Gastroesophageal sphincter (tissue), 3 donors: ENCODE data around the gene HIGD2B.
"Not testable (repeated sequence)": the region's sequence is repeated elsewhere in the genome, so short reads cannot be mapped to it uniquely, and the experiment has no call there.

ENCODE experiments used
- POLR2A ChIP-seq, 2 donors: fragments of 450-650 bp; IDR thresholded peaks; one replicate each; pipeline ENCODE4 v1.6.1; 2017; ENCODE audit warnings: antibody characterized with exemption in 2 of 2, mild to moderate bottlenecking in 2 of 2, moderate library complexity in 1 of 2
- POLR2AphosphoS5 ChIP-seq: sonication (generic); formaldehyde crosslinking; IDR thresholded peaks from one replicate; pipeline ENCODE4 v1.6.1; 2017; ENCODE audit warnings: antibody characterized with exemption
- TF ChIP-seq, protein P1 (sequence below), 4 experiments: fragments of 200-600 bp in 2 of 4; fragments of 450-650 bp in 2 of 4; sonication (generic) in 1 of 4; IDR thresholded peaks; one replicate each; pipeline ENCODE4 v1.5.1; 2017 to 2019; ENCODE audit warnings: antibody characterized with exemption in 4 of 4, mild to moderate bottlenecking in 2 of 4, moderate library complexity in 2 of 4

DNA sequence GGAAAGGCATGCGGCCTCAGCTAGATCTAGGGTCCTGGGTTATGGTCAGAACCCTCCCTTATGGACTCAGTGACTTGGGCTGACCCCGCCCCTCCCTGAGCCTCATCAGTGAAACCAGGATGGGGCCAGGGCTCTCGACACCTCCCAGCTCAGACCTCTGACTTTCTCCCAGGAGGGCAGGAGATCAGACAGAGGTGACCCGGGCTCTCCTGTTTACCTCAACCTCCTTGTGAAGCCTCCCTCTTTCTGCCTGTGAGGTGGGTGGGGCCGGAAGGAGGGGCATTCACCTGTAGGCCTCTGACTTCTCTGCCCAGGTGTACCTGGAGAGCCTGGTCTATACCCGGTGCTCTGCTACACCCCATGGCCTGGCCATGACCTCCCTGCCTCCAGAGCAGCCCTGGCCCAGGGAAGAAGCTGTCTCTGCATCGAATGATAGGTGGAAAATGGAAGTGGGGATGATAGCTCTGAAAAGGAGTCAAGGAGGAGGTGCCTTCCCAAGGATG is 56.9 kb downstream of the HIGD2B start:
- TF ChIP-seq, protein P1, sequence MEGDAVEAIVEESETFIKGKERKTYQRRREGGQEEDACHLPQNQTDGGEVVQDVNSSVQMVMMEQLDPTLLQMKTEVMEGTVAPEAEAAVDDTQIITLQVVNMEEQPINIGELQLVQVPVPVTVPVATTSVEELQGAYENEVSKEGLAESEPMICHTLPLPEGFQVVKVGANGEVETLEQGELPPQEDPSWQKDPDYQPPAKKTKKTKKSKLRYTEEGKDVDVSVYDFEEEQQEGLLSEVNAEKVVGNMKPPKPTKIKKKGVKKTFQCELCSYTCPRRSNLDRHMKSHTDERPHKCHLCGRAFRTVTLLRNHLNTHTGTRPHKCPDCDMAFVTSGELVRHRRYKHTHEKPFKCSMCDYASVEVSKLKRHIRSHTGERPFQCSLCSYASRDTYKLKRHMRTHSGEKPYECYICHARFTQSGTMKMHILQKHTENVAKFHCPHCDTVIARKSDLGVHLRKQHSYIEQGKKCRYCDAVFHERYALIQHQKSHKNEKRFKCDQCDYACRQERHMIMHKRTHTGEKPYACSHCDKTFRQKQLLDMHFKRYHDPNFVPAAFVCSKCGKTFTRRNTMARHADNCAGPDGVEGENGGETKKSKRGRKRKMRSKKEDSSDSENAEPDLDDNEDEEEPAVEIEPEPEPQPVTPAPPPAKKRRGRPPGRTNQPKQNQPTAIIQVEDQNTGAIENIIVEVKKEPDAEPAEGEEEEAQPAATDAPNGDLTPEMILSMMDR (IDR thresholded peaks at IDR 0.05) = not testable (repeated sequence)
- not testable (repeated sequence) for TF ChIP-seq POLR2AphosphoS5; POLR2A (IDR thresholded peaks at IDR 0.05)
